ENCODE results near the gene MOCS1. TPM values are rescaled to one million over a fixed set of nuclear protein-coding genes. Genes with fewer than 3 reads are reported as not detected.

The MOCS1 gene
- total RNA-seq, 3 donors from 2014 or later = 22.0 to 30.9 (median 22.3) TPM

GRCh38 chr6:39902786-39903465 lies 31.3 kb downstream of the MOCS1 start:
- DNase-seq (no peak), ATAC-seq (no peak)
- Histone ChIP-seq H3K4me1 (ENCODE audit: low read depth) (peaks cover 5% of the 10 kb centered on the region), H3K36me3 (ENCODE audit: low read depth) (no peaks in the 10 kb centered on the region), H3K4me3 (no peak overlapping the region), H3K9me3 (no peaks in the 10 kb centered on the region)
- no peak for TF ChIP-seq CTCF (IDR thresholded peaks at IDR 0.05)
- intact Hi-C loops (cut with DNase I, micrococcal nuclease) = no loop called here

DNA sequence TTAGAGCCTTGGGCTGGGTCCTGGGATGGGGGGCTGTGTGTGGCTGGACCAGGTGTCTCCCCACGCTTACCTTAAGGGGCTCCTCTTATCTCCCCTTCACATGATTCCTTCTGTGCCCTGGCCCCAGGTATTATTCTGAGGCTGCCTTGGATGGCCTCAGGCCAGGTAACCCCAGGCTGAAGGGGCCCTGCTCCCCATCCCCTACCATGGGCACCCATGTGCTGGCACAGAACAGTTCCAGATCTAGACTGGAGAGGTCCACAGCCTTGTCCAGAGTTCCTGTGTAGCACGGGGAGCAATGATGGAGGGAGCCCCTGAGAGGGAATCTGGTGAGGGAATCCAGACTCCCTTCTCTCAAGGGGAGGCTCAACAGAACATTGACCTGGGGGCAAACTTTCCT lies 32.1 kb downstream of the MOCS1 start:
- Histone ChIP-seq H3K4me3 (no peak overlapping the region), H3K9me3 (no peaks in the 10 kb centered on the region), H3K4me1 (ENCODE audit: low read depth) (peaks cover 5% of the 10 kb centered on the region), H3K36me3 (ENCODE audit: low read depth) (no peaks in the 10 kb centered on the region)
- ATAC-seq = no peak
- intact Hi-C loops (cut with DNase I, micrococcal nuclease) = no loop called here
- no peak for DNase-seq
- no peak for TF ChIP-seq CTCF (IDR thresholded peaks at IDR 0.05)

- no peak for TF ChIP-seq CTCF (IDR thresholded peaks at IDR 0.05)
- Histone ChIP-seq H3K36me3 (ENCODE audit: low read depth) (no peaks in the 10 kb centered on the region), H3K4me1 (ENCODE audit: low read depth) (peaks cover 5% of the 10 kb centered on the region), H3K4me3 (no peak overlapping the region), H3K9me3 (no peaks in the 10 kb centered on the region)
- ATAC-seq (peak; percentile 14), DNase-seq (no peak)
- intact Hi-C loops (cut with DNase I, micrococcal nuclease) = no loop called here
These were observed 32.6 kb downstream of the MOCS1 start for GRCh38 chr6:39901670-39902069.

- H3K4me3 ChIP-seq = no peak overlapping the region
- intact Hi-C loops (cut with DNase I, micrococcal nuclease) = no loop called here
- no peak for DNase-seq
- H3K9me3 ChIP-seq = no peaks in the 10 kb centered on the region
- peaks cover 5% of the 10 kb centered on the region for H3K4me1 ChIP-seq (ENCODE audit: low read depth)
- no peak for TF ChIP-seq CTCF (IDR thresholded peaks at IDR 0.05)
- no peaks in the 10 kb centered on the region for H3K36me3 ChIP-seq (ENCODE audit: low read depth)
- ATAC-seq = no peak
These were observed 33.1 kb downstream of the MOCS1 start for GRCh38 chr6:39901116-39901655.

DNA sequence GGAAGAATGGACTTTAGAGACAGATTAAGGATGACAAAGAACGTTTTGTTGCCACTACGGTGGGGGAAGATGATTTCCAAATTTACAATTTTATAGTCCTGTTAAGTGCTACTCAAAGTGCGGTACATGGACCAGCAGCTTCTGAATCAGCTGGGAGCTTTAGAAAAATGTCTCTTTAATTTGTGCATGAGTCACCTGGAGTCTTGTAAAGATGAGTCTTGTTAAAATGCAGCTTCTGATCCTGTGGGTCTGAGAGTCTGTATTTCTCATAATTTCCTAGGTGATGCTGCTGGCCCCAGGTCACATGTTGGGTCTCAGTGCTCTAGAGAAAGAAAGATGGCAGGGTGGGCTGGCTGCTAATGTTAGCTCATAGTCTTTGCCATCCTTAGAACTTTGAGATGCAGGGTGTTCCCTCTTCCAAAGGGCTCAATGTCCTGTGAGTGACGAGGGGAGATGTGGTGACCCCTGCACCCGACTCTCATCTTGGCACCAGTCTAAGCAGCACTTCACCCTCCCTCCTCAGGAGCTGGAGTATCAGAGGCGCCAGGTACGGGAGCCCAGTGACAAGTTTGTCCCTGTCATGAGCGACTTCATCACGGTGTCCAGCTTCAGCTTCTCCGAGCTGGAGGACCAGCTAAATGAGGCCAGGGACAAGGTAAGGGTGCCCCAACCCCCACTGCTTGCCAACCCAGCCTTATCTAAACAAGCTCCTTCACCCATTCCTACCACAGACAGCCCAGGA lies 34.5 kb downstream of the MOCS1 start:
- ATAC-seq = no peak
- H3K4me3 ChIP-seq = no peak overlapping the region
- intact Hi-C loops (cut with DNase I, micrococcal nuclease) = loop anchor here in 1 of 2 donors (10.0 kb wide), 1 partner anchor 525 kb away; no protein-coding TSS in a partner anchor
- no peak for DNase-seq
- no peak for TF ChIP-seq CTCF (IDR thresholded peaks at IDR 0.05)
- no peaks in the 10 kb centered on the region for H3K36me3 ChIP-seq (ENCODE audit: low read depth)
- H3K9me3 ChIP-seq = no peaks in the 10 kb centered on the region
- H3K4me1 ChIP-seq (ENCODE audit: low read depth) = peaks cover 5% of the 10 kb centered on the region
